H9 (cell line): ENCODE measurements around the gene UPP1. TPM values are rescaled to one million over a fixed set of nuclear protein-coding genes. Genes with fewer than 3 reads are reported as not detected.

Experiments
- DNase-seq: peaks from one replicate; pipeline ENCODE4 v3.0.0-alpha.2; 2017
- H2AFZ ChIP-seq: one replicate; pipeline ENCODE4 v1.6.1; 2013; ENCODE audit warnings: mild to moderate bottlenecking, low read length, control low read depth, moderate library complexity
- H2AK5ac ChIP-seq: 2 replicates; pipeline ENCODE4 v1.6.1; 2013; ENCODE audit warnings: low read length, control low read depth, mixed read lengths; ENCODE audit not compliant: insufficient read length
- H2BK120ac ChIP-seq: one replicate; pipeline ENCODE4 v1.6.1; 2013; ENCODE audit warnings: low read depth, mild to moderate bottlenecking, low read length, control low read depth, inconsistent platforms; ENCODE audit not compliant: poor library complexity, severe bottlenecking
- H2BK12ac ChIP-seq: 2 replicates; pipeline ENCODE4 v1.6.1; 2013; ENCODE audit warnings: low read length, control low read depth, mixed read lengths, low read depth; ENCODE audit not compliant: insufficient read length
- H2BK15ac ChIP-seq: 2 replicates; pipeline ENCODE4 v1.6.1; 2013; ENCODE audit warnings: low read depth, low read length, control low read depth
- H2BK20ac ChIP-seq: one replicate; pipeline ENCODE4 v1.6.1; 2013; ENCODE audit warnings: low read depth, mild to moderate bottlenecking, low read length, control low read depth, inconsistent platforms; ENCODE audit not compliant: poor library complexity, severe bottlenecking
- H2BK5ac ChIP-seq: 2 replicates; pipeline ENCODE4 v1.6.1; 2013; ENCODE audit warnings: low read length, control low read depth, mixed read lengths; ENCODE audit not compliant: insufficient read length
- H3K14ac ChIP-seq: 2 replicates; pipeline ENCODE4 v1.6.1; 2013; ENCODE audit warnings: low read length, control low read depth; ENCODE audit not compliant: insufficient read depth
- H3K18ac ChIP-seq: 2 replicates; pipeline ENCODE4 v1.6.1; 2013; ENCODE audit warnings: low read depth, mild to moderate bottlenecking, mixed read lengths, low read length, control low read depth; ENCODE audit not compliant: insufficient read length
- H3K23ac ChIP-seq: 2 replicates; pipeline ENCODE4 v1.6.1; 2013; ENCODE audit warnings: low read length, control low read depth, mixed read lengths, low read depth; ENCODE audit not compliant: insufficient read length
- H3K23me2 ChIP-seq: 2 replicates; pipeline ENCODE4 v1.6.1; 2013; ENCODE audit warnings: low read depth, mild to moderate bottlenecking, mixed read lengths, low read length, control low read depth; ENCODE audit not compliant: insufficient read length, poor library complexity, severe bottlenecking
- H3K27ac ChIP-seq: 2 replicates; pipeline ENCODE4 v1.5.1; 2013; ENCODE audit warnings: low read length, control low read depth, mixed read lengths, low read depth; ENCODE audit not compliant: insufficient read length
- H3K27me3 ChIP-seq: 2 replicates; pipeline ENCODE4 v1.6.1; 2013; ENCODE audit warnings: low read length, control low read depth, inconsistent platforms; ENCODE audit not compliant: insufficient read depth
- H3K4ac ChIP-seq: 2 replicates; pipeline ENCODE4 v1.6.1; 2013; ENCODE audit warnings: low read depth, mild to moderate bottlenecking, control low read depth, inconsistent platforms, low read length, moderate library complexity
- H3K4me1 ChIP-seq: 2 replicates; pipeline ENCODE4 v1.6.1; 2013; ENCODE audit warnings: low read length, control low read depth, inconsistent platforms; ENCODE audit not compliant: insufficient read depth
- H3K4me2 ChIP-seq: 2 replicates; pipeline ENCODE4 v1.6.1; 2013; ENCODE audit warnings: low read length, control low read depth, mixed read lengths; ENCODE audit not compliant: insufficient read length, insufficient read depth
- H3K56ac ChIP-seq: 2 replicates; pipeline ENCODE4 v1.6.1; 2013; ENCODE audit warnings: low read depth, mild to moderate bottlenecking, mixed read lengths, low read length, control low read depth; ENCODE audit not compliant: insufficient read length
- H3K79me1 ChIP-seq: 2 replicates; pipeline ENCODE4 v1.6.1; 2013; ENCODE audit warnings: low read depth, mild to moderate bottlenecking, moderate library complexity, low read length, control low read depth, inconsistent platforms; ENCODE audit not compliant: insufficient read depth, poor library complexity, severe bottlenecking
- H3K79me2 ChIP-seq: 2 replicates; pipeline ENCODE4 v1.6.1; 2013; ENCODE audit warnings: low read length, control low read depth, inconsistent platforms; ENCODE audit not compliant: insufficient read depth
- H3K9ac ChIP-seq: 2 replicates; pipeline ENCODE4 v1.6.1; 2013; ENCODE audit warnings: low read length, control low read depth, mixed read lengths; ENCODE audit not compliant: insufficient read length; ENCODE audit errors: extremely low read depth
- H3K9me3 ChIP-seq: one replicate; pipeline ENCODE4 v1.6.1; 2013; ENCODE audit warnings: low read depth, low read length, inconsistent platforms; ENCODE audit not compliant: control insufficient read depth
- H3T11ph ChIP-seq: one replicate; pipeline ENCODE4 v1.6.1; 2013; ENCODE audit warnings: mild to moderate bottlenecking, low read length, control low read depth, inconsistent platforms
- H4K20me1 ChIP-seq: one replicate; pipeline ENCODE4 v1.6.1; 2013; ENCODE audit not compliant: control insufficient read depth, insufficient read length, insufficient read depth
- H4K5ac ChIP-seq: 2 replicates; pipeline ENCODE4 v1.6.1; 2013; ENCODE audit warnings: low read depth, mild to moderate bottlenecking, mixed read lengths, low read length, control low read depth; ENCODE audit not compliant: insufficient read length
- H4K8ac ChIP-seq: replicated peaks from 2 replicates; pipeline ENCODE4 v1.6.1; 2013; ENCODE audit warnings: low read length, control low read depth, mixed read lengths, low read depth; ENCODE audit not compliant: insufficient read length
- H4K91ac ChIP-seq: 2 replicates; pipeline ENCODE4 v1.6.1; 2013; ENCODE audit warnings: low read depth, mild to moderate bottlenecking, moderate library complexity, mixed read lengths, low read length, control low read depth; ENCODE audit not compliant: insufficient read length
- H3K27ac Mint-ChIP-seq, 3 experiments: 2 replicates in 2 of 3; 3 replicates in 1 of 3; pipeline ENCODE4 v1.8.0; 2020 to 2021; ENCODE audit warnings: mixed read lengths in 3 of 3, mild to moderate bottlenecking in 1 of 3, moderate library complexity in 1 of 3
- H3K27me3 Mint-ChIP-seq: 2 replicates; pipeline ENCODE4 v1.8.0; 2021; ENCODE audit warnings: low read depth, mild to moderate bottlenecking, moderate library complexity, mixed read lengths
- H3K36me3 Mint-ChIP-seq, 3 experiments: 2 replicates in 2 of 3; 3 replicates in 1 of 3; pipeline ENCODE4 v1.8.0; 2020 to 2021; ENCODE audit warnings: low read depth in 3 of 3, mixed read lengths in 3 of 3; ENCODE audit not compliant: insufficient read depth in 1 of 3
- H3K4me1 Mint-ChIP-seq, 2 experiments: 2 replicates each; pipeline ENCODE4 v1.8.0; 2020; ENCODE audit warnings: mixed read lengths in 2 of 2
- H3K4me3 Mint-ChIP-seq, 2 experiments: 2 replicates in 1 of 2; 3 replicates in 1 of 2; pipeline ENCODE4 v1.8.0; 2020 to 2021; ENCODE audit warnings: mild to moderate bottlenecking in 2 of 2, mixed read lengths in 2 of 2, moderate library complexity in 1 of 2
- H3K9me3 Mint-ChIP-seq, 2 experiments: 2 replicates in 1 of 2; 3 replicates in 1 of 2; pipeline ENCODE4 v1.8.0; 2020; ENCODE audit warnings: mild to moderate bottlenecking in 2 of 2, mixed read lengths in 2 of 2, moderate library complexity in 1 of 2
- WGBS: extraction: QIAGEN DNeasy Blood & Tissue Kit; methylation state at CpG from one replicate; pipeline ENCODE4 v1.1.7; 2013; ENCODE audit warnings: missing lambda C conversion rate, low lambda C conversion rate, mixed read lengths; ENCODE audit not compliant: insufficient read length; ENCODE audit errors: extremely low coverage; 5-methylcytosine and 5-hydroxymethylcytosine counted together
- total RNA-seq: library from RNA; stranded (reverse); gene quantifications from 2 replicates; pipeline ENCODE4 v1.2.1, GENCODE V29; 2021
- TF ChIP-seq, protein P1 (sequence below): fragments of 200-600 bp; sonication (generic); conservative IDR thresholded peaks from 3 replicates; pipeline ENCODE4 v1.8.0; 2021; ENCODE audit warnings: antibody characterized with exemption, mild to moderate bottlenecking

UPP1 gene
- total RNA-seq, 1 experiment from 2014 or later = 34.2 TPM

DNA sequence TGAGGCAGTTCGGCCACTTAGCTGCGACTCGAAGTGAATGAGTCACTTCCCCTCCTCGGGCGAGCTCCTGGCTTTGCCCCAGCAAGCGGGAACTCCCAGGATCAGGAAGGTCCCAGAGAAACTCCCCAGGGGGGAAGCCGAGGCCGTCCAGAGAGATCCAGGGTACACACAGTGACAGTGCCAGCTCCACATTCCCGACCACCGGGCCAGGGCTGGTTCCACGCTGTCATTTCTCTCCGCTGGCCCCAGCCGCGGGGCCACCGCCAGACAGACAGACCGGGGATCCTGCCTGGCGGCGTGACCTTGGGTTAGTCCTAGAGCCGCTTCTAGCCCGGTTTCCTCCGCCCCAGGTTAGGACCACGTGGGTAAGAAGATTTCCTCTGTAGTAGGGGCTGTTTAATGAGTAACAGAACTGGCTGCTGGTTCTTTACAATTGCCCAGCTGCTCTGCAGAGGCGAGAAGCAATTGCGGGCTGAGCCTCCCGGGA, 463 bp upstream of the UPP1 start:
- Histone ChIP-seq H3K4me2 (peak overlapping the region; percentile 94), H2BK20ac (no peak overlapping the region), H2BK12ac (no peak overlapping the region), H3K79me2 (0 out of 2 replicates have a peak, but pooled peaks cover 2% of the 10 kb centered on the region), H3K23ac (no peak overlapping the region), H2BK15ac (no peak overlapping the region), H4K5ac (no peak overlapping the region), H3K23me2 (peaks cover 14% of the 10 kb centered on the region), H4K91ac (no peak overlapping the region), H3K18ac (peak overlapping the region; percentile 78), H3K4me1 (peaks cover 9% of the 10 kb centered on the region; the same call in 1 of the 2 replicates), H2BK120ac (peak overlapping the region; percentile 12), H2AFZ (no peak overlapping the region), H3K56ac (no peak overlapping the region), H2AK5ac (no peak overlapping the region), H2BK5ac (no peak overlapping the region), H4K8ac (no peak overlapping the region), H4K20me1 (no peaks in the 10 kb centered on the region), H3K14ac (peak overlapping the region; percentile 85; the same call in 1 of the 2 replicates), H3K4ac (no peak overlapping the region), H3K27me3 (no peaks in the 10 kb centered on the region), H3K9ac (peak overlapping the region; percentile 60), H3T11ph (no peak overlapping the region), H3K9me3 (no peaks in the 10 kb centered on the region), H3K27ac (peak overlapping the region; percentile 63), H3K79me1 (no peaks in the 10 kb centered on the region)
- TF ChIP-seq, protein P1, sequence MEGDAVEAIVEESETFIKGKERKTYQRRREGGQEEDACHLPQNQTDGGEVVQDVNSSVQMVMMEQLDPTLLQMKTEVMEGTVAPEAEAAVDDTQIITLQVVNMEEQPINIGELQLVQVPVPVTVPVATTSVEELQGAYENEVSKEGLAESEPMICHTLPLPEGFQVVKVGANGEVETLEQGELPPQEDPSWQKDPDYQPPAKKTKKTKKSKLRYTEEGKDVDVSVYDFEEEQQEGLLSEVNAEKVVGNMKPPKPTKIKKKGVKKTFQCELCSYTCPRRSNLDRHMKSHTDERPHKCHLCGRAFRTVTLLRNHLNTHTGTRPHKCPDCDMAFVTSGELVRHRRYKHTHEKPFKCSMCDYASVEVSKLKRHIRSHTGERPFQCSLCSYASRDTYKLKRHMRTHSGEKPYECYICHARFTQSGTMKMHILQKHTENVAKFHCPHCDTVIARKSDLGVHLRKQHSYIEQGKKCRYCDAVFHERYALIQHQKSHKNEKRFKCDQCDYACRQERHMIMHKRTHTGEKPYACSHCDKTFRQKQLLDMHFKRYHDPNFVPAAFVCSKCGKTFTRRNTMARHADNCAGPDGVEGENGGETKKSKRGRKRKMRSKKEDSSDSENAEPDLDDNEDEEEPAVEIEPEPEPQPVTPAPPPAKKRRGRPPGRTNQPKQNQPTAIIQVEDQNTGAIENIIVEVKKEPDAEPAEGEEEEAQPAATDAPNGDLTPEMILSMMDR = no peak
- no peaks in the 10 kb centered on the region; a peak in 1 of 5 replicates for H3K9me3 Mint-ChIP-seq
- DNase-seq = peak; percentile 88
- no CpG with 5 or more reads among the region's 25 CpGs for WGBS
- peak overlapping the region; percentile 95 to 98 (median 95) for H3K27ac Mint-ChIP-seq
- H3K27me3 Mint-ChIP-seq = no peaks in the 10 kb centered on the region; the same call in none of the 2 replicates
- peaks cover 47 to 54% of the 10 kb centered on the region in 2 experiments for H3K4me1 Mint-ChIP-seq
- peaks cover 16 to 32% (median 27%) of the 10 kb centered on the region in 3 experiments; a peak in 6 of 7 replicates for H3K36me3 Mint-ChIP-seq
- peak overlapping the region; percentile 79 to 89 for H3K4me3 Mint-ChIP-seq
